HG02973 (cell line): ENCODE data around the gene CFAP46.
"Not testable (repeated sequence)": the region's sequence is repeated elsewhere in the genome, so short reads cannot be mapped to it uniquely, and the experiment has no call there.

Source experiments
- ATAC-seq: cut with Tn5 transposase; IDR thresholded peaks from one replicate; pipeline ENCODE4 v1.9.1; 2021; ENCODE audit warnings: moderate library complexity; ENCODE audit not compliant: unreplicated experiment

Gene CFAP46

DNA sequence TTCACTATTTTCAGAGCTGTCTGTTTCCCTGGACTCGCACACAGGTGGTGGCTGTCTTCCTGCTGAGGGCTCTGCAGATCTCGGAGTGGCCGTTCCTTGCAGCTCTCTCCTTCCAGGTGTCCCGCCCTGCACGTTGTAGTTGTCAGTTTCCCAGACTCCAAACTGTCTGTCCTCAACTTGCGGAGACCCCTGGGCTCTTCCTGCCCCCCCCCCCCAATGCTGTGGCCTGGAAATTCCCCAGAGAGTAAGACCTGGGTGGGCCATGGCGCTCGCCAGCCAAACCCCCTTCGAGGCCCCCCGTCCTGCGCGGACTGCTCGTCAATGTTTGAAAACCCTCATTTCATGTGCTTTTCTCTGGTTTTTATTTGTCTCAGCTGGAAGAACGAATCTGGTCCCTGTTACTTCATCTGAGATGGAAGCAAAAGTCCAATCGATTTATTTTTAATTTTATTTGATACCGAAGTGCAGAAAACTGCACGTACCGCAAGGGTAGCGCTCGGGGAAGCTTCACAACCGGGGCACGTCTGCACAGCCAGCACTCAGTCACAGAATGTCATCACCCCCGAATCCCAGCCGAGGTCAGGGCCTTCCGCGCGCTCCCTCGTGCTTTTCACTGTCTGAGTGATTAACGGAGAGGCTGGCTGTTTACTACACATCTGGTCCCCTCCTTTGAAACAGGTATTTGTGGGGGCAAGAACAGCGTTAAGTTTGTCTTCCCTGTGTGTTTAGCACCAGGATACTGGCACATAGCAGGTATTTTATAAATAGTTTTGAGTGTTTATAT is 110.0 kb downstream of the CFAP46 start:
- no peak for ATAC-seq

DNA sequence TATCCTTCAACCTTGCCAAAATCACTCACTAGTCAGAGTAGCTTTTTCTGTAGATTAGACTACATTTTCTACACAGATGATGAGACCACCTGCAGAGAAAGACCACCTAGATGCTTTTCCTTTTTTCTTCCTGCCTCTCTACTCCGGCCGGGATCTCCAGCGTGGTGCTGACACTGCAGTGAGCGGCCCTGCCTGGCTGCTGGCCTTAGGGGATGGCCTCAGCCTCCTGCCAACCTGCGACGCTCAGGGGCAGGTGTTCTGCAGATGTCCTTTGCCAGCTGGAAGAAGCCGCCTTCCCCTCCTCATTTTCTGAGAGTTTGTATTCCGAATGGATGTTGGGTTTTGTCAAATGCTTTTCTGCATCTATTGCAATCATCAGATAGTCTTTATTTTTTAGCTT is 113.0 kb downstream of the CFAP46 start:
- no peak for ATAC-seq

DNA sequence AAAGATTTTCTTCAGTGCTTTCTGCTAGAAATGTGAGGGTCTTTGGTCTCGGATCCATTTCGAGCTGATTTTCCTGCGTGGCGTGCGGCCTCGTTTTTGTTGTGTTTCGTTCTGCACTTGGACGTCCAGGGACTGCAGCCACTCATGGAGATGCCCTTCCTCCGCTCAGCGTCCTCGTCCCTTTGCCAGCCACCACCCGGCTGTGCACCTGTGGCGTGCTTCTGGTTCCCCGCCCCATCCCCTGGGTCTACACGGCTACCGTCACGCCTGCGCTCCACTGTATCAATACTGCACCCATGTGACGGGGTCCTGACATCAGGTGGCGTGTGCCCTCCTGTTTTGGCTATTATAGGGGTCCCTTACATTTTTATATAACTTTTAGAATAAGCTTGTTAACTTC is 113.7 kb downstream of the CFAP46 start:
- no peak for ATAC-seq

DNA sequence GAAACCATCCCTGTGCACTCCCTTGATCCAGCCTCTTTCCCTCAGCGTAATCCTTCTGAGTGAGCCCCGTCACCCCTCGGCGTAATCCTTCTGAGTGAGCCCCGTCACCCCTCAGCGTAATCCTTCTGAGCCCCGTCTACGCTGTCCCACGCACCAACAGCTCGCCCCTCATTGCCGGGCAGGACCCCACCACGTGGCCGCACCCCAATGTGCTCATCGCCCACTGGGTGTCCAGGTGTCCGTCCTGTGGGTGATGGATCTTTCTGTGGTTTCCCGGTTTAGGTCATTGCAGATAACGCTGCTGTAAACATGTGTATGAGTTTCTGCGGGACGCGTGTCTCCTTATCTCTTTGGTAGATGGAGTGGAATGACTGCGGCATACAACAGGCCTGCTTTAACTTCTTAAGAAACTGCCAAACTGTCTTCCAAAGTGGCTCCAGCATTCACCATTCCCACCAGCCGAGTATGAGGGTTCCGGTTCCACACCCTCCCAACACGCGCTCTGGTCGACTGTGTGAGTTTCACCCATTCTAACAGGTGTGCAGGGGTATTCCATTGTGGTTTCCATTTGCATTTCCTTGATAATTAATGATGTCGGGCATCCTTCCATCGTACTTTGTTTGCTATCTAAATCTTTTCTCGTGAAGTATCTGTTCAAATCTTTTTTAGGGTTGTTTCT is 114.4 kb downstream of the CFAP46 start:
- no peak for ATAC-seq

DNA sequence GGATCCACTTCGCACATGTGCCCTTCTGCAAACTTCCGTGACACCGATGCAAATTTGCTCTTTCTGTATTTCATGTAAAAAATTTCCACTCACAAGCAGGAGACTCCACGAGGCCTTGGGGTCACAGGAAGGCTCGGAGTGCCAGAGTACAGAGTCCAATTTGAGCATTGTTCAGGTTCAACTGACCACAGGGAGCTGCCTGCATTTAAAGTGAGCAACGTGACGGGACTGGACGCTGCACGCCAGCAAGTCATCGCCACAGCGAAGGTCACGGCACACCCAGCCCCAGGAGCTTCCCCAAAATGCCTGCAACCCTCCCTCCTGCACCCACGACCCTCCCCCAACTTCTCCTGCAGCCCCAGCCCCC is 115.0 kb downstream of the CFAP46 start:
- ATAC-seq, result no peak

DNA sequence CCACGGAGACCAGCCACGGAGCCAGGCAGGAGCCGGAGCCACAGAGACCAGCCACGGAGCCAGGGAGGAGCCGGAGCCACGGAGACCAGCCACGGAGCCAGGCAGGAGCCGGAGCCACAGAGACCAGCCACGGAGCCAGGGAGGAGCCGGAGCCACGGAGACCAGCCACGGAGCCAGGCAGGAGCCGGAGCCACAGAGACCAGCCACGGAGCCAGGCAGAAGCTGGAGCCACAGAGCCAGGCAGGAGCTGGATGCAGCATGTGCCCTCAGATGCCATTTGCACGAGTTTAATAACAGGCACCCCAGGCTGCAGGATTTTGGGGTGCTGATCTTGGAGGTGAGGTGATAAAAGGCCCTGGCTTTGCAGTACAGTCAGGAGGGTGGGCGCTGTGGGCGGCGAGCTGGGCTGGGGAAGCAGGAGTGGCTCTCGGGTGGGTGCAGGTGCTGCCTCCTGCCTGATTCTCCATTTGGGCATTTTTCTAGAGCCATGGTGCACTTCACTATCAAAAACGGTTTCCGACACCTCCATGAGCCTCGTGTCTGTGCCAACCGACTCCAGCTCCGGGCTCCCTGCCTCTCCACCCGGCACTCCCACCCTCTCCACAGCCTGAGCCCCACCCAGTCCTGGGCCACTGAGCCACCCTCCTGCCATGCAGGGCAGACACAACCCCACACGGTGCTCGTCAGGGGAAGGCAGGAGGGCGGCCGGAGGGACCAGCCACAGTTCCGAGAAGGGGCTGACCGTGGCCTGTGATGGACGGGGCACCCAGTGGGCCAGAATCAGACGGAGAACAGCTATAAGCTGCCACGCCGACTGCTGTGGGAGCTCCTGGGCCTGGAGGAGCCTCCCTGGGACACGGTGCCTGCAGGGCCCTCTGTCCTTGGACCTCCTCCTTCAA is 115.6 kb downstream of the CFAP46 start:
- ATAC-seq, result no peak

DNA sequence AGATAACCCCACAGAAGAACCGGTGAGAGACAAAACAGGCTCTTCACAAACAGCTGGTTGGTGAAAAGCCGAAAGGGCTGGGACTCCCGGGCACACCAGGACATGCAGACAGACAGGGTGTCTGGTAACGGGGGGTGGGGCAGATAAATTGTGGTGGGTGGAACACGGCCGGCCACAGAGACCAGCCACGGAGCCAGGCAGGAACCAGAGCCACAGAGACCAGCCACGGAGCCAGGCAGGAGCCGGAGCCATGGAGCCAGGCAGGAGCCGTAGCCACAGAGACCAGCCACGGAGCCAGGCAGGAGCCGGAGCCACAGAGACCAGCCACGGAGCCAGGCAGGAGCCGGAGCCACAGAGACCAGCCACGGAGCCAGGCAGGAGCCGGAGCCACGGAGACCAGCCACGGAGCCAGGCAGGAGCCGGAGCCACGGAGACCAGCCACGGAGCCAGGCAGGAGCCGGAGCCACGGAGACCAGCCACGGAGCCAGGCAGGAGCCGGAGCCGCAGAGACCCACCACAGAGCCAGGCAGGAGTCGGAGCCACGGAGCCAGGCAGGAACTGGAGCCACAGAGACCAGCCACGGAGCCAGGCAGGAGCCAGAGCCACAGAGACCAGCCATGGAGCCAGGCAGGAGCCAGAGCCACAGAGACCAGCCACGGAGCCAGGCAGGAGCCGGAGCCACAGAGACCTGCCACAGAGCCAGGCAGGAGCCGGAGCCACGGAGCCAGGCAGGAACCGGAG is 116.4 kb downstream of the CFAP46 start:
- not testable (repeated sequence) for ATAC-seq

DNA sequence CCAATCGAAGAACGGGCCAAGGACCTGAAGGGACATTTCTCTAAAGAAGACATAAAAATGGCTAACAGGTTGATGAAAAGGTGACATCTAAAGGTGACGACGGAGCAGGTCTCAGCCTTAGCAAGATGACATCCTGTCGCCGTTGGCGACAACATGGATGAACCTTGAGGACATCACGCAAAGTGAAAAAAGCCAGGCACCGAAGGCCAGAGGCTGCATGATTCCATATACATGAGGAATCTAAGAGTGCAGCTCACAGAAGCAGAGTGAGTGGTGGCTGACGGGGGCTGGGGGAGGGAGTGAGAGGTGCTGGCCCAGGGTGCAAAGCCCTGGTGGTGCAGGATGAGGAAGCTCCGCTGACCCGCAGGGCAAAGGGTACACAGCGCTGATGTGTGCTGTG is 122.3 kb downstream of the CFAP46 start:
- ATAC-seq, result no peak

DNA sequence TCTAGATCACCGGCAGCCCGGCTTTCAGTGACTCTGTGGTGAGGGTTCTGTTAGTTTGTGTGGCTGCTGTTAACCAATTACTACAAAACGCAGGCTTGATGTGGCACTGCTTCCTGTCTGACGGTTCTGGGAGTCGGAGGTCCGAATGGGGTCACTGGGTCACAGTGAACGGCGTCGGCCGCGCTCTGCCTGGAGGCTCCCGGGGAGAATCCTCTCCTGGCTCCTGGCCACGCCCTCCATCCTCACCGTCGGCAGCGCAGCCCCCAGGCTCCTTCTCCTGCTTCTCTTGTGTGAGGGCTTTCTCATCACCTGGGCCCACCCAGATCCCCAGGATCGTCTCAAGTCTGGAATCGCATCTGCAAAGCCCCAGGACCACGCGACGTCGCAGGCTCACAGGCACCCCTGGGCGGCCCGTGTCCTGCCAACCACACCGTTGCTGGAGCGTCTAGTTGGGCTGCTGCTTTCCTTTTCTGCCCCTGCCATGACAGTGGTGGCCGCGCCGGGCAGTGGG is 124.6 kb downstream of the CFAP46 start:
- no peak for ATAC-seq

DNA sequence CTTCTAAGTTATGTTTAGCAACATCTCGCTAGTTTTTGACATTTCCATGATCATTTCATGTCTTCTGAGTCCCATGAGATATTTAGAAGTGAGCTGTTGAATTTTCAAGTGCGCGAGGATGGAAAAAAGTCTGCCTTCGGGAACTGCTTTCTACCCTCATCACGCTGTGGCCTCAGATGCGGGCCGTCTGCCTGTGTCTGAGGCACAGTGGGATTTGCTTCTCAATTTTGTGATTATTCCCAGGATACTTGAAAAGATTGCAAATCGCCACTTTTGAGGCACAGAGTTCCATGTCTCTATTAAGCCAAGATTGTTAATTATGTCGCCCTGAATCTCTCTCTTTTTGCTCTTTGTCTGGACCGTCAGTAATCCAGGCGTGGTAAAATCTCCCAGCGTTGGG is 125.7 kb downstream of the CFAP46 start:
- no peak for ATAC-seq

DNA sequence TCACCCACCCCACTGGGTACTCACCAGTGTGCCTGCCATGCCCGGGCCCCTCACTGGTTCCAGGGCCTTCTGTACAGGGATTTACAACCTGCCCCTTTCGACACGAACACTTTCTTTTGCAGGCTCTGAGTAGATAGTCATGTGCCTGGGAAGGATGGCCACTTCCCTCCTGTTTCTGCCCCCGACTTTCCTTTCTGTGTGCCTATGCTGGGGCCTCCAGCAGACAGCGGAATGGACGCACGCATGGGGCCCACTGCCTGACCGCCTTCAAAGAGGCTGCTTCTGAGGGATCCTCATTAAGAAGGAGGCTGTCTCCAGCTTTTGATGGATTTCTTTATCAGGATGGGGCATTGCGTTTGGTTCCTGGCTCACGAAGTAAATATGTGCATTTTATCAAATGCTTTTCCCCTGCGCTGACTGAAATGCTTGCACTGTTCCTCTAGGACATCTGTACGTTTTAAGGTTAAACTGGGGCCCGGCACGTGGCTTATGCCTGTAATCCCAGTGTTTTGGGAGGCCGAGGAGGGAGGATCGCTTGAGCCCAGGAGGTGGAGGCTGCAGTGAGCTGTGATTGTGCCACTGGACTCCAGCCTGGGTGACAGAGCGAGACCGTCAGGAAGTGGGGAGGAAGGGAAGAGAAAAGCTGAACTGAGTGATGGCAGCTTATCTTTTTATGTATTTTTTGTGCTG is 127.1 kb downstream of the CFAP46 start:
- ATAC-seq, result no peak

DNA sequence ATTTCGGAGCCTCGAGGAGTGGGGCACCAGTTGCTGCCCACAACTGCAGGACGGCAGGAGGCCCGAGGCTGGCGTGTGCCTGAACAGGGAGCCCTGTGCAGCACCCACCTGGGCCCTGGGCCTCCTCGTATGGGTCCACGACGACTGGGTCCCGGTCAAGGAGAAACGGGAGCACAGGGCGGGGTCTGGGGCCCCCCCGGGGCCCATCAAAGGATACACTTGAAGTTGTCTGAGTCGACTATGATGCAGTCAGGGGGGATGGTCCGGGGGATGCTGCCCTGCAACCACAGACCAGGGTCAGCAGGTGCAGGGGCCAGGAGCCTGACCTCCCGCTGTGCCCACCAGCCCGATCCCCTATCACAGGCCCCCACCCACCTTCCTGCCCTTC is 127.9 kb downstream of the CFAP46 start:
- no peak for ATAC-seq

DNA sequence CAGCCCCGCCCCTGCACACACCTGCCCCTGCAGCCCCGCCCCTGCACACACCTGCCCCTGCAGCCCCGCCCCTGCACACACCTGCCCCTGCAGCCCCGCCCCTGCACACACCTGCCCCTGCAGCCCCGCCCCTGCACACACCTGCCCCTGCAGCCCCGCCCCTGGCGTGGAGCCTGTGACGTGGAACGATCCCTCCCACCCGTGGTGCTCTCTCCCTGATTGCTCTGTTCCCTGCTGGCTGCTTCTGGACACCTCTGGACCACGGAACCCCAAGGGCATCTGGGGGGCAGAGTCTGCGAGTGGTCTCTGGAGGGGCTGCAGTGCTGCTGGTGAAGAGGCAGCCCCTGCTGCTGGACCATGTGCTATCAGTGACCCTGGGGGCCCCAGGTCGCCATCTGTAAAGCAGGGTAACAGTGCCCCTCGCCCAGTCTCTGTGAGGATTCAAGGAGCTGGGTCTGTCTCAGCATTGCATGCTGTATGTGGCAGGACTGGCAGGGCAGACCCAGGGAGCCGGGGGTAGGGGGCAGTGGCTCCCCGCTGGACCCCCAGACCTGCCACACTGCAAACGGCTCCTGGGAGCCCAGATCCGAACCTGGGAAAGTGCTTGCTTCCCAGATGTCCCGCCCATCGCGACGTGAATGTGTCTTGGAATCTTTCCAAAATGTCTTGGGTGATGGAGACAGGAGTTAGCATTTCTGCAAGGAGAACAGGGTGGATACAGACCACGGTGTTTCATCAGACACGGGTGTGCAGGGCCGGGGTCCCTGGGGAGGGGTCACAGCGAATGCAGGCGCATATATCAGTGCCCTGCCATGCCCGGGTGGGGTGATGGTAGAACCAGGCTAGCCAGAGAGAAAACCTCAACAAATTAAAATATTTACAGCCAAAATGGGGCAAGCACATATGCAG is 128.6 kb downstream of the CFAP46 start:
- ATAC-seq, result no peak

DNA sequence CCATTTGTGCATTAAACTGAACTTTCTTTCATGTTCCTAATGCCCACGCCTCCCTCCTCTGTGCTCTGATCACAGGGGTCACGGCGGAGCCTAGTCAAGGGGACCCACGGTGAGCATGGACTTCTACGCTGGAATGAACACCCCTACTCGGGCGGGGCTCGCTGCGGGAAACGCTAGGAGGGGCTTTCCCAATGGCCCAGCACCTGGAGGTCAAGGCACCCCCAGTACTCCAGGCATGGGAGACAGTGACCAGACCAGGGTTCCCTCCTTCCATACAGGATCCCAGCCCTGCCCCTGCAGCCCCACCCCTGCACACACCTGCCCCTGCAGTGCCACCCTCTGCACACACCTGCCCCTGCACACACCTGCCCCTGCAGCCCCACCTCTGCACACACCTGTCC is 129.4 kb downstream of the CFAP46 start:
- ATAC-seq, result no peak

DNA sequence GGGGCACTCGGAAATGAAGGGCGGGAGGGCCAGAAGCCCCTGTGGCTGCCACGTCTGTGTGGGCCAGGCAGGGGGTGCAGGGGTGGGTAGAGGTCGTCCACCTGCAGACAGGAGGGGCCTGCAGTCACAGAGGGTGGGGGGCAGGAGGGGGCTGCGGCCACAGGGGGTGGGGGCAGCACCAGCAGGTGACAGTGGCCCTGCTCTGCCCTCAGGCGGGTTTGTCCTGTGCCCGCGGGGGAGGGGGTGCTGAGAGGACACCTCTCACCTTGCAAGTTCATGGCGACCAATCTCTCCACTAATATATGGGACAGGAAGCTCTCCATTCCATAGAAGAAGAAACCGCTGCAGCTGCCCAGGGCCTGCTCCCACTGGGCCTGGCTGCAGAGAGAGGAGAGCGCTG is 129.8 kb downstream of the CFAP46 start:
- ATAC-seq, result no peak

DNA sequence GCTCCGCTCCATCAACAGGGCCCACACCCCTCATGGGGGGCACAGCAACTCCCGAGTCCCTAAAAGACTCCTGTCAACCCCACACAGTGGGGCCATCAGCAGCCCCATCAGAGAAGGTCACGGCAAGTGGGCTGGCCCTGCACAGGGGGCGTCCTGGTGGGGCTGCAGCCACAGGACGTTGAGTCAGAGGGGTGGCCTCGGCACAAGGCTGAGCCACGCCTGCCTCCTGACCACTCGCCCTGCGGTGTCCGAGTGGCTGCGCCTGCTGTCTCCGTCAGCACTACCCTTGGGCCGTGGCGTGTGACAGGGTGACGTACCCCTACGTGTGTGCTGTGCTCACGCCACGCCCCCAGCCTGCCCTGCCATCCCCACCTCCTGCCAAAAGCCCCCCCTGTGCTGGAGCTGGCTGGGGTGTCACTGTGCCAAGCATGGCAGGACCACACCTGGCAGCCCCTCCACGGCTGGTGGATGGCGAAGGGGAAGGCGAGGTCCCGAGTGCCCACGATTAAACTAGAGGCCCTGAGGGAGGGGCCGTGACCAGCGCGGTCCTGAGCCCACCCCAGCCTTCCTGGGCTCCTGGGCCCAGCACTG is 130.4 kb downstream of the CFAP46 start:
- ATAC-seq, result no peak

DNA sequence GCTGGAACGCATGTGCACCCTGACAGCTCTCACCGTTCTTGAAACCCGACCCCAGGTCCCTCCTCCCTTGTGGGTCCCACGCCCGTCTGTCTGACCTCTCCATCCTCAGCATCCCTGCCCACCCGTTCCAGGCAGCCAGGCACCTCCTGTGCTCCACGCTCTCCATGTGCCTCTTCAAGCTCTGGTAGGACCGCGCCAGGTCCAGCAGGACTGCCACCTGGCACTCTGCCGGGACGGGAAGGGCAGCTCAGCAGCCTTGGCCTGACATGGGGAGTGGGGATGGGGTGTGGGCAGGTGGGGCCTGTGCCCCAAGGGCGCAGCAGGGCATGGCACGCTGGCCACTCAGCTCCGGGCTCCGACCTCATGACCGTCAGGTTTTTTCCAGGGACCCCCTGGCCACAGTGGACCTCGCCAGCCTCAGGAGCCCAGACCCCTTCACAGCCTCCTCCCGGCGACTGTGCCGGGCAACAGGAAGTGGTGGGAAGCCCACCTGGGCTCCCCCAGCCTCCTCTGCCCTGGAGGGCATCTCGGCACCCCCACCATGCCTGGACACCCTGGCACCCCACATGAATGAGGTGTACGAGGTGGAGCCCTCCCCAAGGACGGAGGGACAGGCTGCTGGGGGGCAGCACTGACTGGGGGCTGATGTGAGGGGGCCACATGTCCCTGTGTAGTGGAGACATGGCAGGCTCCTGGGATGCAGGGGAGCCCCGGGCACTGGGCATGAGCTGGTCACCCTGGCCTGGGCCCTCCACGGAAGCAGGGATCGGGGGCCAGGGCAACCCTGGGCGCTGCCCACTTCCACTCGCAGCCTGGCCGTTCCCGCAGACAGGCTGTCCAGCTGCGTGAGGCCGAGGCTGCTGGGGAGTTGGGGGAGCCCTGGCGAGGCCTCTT is 131.3 kb downstream of the CFAP46 start:
- ATAC-seq, result no peak
